BJ (cell line): ENCODE data around the gene ATP8A2. TPM values are rescaled to one million over a fixed set of nuclear protein-coding genes. Genes with fewer than 3 reads are reported as not detected.

Experiments used
- CTCF ChIA-PET: fragments of 350-600 bp; formaldehyde crosslinking; extraction: SDS; loops from one replicate; lab custom pipeline; 2021; ENCODE audit warnings: antibody characterized with exemption, inconsistent platforms; lab: Yijun Ruan, JAX
- POLR2A ChIA-PET: fragments of 300-600 bp; sonication (Branson Sonifier 250); formaldehyde crosslinking; extraction: SDS; loops from one replicate; lab custom pipeline; 2021; ENCODE audit warnings: antibody characterized with exemption; lab: Charles Lee
- DNase-seq: peaks from one replicate; pipeline ENCODE4 v3.0.0-alpha.2; 2011; ENCODE audit warnings: low read depth
- H3K27me3 ChIP-seq: 2 replicates; pipeline ENCODE4 v1.6.0; 2011; ENCODE audit warnings: low read length; ENCODE audit not compliant: control insufficient read depth, insufficient read depth
- H3K36me3 ChIP-seq: 2 replicates; pipeline ENCODE4 v1.5.1; 2011; ENCODE audit warnings: low read length; ENCODE audit not compliant: control insufficient read depth, insufficient read depth
- H3K4me3 ChIP-seq: 2 replicates; pipeline ENCODE4 v1.5.1; 2011; ENCODE audit warnings: low read depth, mild to moderate bottlenecking, control low read depth, low read length
- polyA plus RNA-seq: library from polyadenylated mRNA; depleted of rRNA; stranded (reverse); fragments of >200 nt; gene quantifications from 2 replicates; pipeline ENCODE4 v1.2.3, GENCODE V29; 2011
- TF ChIP-seq, protein P1 (sequence below): IDR thresholded peaks from 2 replicates; pipeline ENCODE4 v1.5.1; 2011; ENCODE audit warnings: low read depth, mild to moderate bottlenecking, control low read depth, inconsistent platforms, low read length, moderate library complexity; ENCODE audit not compliant: insufficient read depth

The ATP8A2 gene
- polyA plus RNA-seq, 1 experiment: 0.02 TPM

DNA sequence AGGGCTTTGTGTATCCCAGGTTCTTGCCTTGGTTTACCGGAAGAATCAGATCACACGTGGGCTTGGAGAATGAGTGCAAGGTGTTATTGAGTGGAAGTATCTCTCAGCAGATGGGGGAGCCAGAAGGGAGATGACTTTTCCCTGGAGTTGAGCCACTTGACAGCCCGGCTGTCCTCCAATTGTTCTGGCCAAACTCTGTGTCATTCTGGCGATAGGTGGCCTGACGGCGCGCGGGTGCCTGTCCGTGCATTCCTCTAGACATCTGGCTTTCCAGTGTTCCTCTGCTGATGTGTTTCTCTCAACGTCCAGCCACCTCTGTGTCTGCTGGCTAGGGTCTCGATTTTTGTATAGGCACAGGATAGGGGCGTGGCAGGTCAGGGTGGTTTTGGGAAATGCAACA, 498.2 kb downstream of the ATP8A2 start:
- H3K27me3 ChIP-seq: no peaks in the 10 kb centered on the region
- ChIA-PET POLR2A (no interaction called here), CTCF (no interaction called here)
- no peak overlapping the region for H3K4me3 ChIP-seq
- H3K36me3 ChIP-seq: no peaks in the 10 kb centered on the region
- TF ChIP-seq, protein P1, sequence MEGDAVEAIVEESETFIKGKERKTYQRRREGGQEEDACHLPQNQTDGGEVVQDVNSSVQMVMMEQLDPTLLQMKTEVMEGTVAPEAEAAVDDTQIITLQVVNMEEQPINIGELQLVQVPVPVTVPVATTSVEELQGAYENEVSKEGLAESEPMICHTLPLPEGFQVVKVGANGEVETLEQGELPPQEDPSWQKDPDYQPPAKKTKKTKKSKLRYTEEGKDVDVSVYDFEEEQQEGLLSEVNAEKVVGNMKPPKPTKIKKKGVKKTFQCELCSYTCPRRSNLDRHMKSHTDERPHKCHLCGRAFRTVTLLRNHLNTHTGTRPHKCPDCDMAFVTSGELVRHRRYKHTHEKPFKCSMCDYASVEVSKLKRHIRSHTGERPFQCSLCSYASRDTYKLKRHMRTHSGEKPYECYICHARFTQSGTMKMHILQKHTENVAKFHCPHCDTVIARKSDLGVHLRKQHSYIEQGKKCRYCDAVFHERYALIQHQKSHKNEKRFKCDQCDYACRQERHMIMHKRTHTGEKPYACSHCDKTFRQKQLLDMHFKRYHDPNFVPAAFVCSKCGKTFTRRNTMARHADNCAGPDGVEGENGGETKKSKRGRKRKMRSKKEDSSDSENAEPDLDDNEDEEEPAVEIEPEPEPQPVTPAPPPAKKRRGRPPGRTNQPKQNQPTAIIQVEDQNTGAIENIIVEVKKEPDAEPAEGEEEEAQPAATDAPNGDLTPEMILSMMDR: no peak
- no peak for DNase-seq

DNA sequence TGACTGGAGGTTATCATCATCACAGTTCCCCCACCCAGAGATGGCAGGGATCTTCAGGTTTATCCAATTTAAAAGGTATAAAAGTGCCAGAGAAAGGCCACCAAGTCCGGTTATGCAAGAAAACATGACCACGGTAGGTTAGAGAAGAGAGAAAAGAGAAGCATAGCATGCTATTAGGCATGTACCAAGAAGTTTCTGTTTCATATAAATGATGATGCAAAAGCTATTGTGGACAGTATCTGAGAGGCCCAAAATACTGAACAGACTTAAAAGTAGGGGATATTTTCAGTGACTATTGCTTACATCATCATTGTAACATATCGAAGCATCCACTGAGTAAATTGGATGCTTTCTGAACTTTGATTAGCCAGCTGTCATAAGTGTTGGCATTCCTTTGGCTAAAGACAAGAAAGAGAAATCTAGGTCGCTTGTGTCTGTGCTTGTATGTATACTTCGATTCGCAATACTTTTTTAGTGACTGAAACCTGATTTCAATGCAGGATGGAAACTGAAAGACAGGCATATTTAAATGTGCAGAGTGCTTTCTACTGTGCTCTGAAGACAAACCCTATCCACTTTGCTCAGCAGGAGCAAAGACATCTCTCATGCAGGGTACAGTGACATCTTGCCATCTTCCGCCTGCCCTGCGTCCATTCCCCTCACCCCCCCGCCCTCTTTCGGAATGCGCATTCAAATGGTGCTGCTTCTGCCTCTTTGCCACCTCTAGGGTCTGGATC, 499.8 kb downstream of the ATP8A2 start:
- ChIA-PET CTCF (no interaction called here), POLR2A (no interaction called here)
- TF ChIP-seq, protein P1: no peak
- no peak for DNase-seq
- no peak overlapping the region for H3K4me3 ChIP-seq
- H3K36me3 ChIP-seq: no peaks in the 10 kb centered on the region
- H3K27me3 ChIP-seq: no peaks in the 10 kb centered on the region

DNA sequence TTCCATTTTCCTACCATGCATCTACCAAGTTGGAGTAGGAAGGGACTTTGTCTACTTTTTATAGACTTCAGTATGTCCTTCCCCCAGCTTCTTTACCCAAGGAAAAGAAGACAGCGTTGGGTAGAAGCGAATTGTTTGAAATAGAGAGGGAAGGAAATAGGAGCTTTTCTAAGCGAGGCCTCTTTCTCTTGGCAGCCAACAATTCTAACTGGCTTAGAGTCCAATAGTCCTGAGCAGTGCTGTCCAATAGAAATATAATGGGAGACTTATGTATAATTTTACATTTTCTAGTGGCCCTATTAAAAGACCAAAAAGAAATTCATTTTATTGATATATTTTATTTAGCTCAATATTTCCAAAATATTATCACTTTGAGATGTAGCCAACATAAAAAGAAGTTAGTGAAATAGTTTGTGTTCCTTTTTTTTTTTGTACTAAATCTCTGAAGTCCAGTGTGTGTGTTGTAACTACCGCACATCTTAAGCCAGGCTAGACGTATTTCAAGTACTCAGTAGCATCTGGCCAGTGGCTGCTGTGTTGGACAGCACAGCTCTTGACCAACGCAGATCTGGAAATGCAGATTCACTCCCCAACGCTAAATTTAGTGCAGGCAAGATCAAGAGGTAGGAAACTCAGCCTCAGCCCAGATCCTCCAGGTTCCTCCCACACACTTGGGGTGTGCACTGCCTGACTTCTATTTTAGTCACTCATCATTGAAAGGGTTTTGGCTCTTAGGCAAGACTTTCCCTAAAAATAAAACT, 500.9 kb downstream of the ATP8A2 start:
- CTCF ChIA-PET: no interaction called here

DNA sequence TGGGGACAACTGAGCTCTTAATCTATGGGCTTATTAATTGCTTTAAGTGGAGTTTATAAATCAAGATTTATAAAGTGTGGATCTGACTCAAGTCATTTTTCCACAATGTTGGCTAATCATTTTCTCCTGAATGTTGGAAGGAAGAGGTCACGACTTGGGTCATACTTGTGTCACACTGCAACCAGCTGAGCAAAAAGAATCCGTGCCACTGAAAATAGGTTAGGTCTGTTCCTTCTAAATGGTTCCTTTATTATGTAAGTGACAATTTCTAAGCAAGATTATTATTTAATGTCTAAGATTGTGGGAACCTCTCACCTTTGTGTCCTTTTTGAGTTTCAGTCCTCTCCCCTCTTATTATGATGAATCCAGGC, 501.5 kb downstream of the ATP8A2 start:
- POLR2A ChIA-PET: no interaction called here
- Histone ChIP-seq H3K4me3 (no peak overlapping the region), H3K27me3 (no peaks in the 10 kb centered on the region), H3K36me3 (no peaks in the 10 kb centered on the region)
- DNase-seq: no peak
- TF ChIP-seq, protein P1: no peak
- CTCF ChIA-PET: no interaction called here

More for the DNA sequence above, 500.9 kb downstream of the ATP8A2 start:
- no peaks in the 10 kb centered on the region for H3K27me3 ChIP-seq
- TF ChIP-seq, protein P1: no peak
- no peak overlapping the region for H3K4me3 ChIP-seq
- H3K36me3 ChIP-seq: no peaks in the 10 kb centered on the region
- POLR2A ChIA-PET: no interaction called here
- DNase-seq: no peak

DNA sequence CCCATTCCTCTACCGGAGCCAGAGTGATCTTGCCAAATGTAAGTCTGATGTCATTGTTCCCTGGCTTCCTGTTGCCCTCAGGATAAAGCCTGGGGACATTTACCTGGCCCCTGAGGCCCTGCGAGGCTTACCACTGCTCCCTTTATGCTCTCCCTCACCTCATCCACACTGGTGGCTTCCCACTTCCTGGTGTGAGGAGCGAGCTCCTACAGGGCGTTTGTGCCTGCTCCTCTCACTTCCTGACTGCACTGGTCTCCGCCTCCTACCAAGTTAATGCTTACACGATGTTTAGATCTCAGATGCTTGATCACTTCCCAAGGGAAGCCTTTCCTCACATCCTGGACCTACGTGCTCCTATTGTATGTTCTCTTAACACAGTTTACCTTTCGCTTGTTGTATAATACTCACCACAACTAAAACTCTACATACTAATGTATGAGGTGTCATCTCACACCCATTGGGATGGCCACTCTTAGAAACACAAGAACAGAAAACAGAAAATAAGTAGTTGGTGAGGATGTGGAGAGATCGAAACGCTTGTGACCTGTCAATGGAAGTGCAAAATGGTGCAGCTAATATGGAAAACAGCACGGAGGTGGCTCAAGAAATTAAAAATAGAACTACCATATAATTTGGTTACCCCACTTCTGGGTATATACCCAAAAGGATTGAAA, 502.4 kb downstream of the ATP8A2 start:
- TF ChIP-seq, protein P1: no peak
- POLR2A ChIA-PET: no interaction called here
- Histone ChIP-seq H3K4me3 (no peak overlapping the region), H3K27me3 (no peaks in the 10 kb centered on the region), H3K36me3 (no peaks in the 10 kb centered on the region)
- DNase-seq: no peak
- CTCF ChIA-PET: no interaction called here
